Measurements from ENCODE around the gene HSPA12A.

The HSPA12A gene

DNA sequence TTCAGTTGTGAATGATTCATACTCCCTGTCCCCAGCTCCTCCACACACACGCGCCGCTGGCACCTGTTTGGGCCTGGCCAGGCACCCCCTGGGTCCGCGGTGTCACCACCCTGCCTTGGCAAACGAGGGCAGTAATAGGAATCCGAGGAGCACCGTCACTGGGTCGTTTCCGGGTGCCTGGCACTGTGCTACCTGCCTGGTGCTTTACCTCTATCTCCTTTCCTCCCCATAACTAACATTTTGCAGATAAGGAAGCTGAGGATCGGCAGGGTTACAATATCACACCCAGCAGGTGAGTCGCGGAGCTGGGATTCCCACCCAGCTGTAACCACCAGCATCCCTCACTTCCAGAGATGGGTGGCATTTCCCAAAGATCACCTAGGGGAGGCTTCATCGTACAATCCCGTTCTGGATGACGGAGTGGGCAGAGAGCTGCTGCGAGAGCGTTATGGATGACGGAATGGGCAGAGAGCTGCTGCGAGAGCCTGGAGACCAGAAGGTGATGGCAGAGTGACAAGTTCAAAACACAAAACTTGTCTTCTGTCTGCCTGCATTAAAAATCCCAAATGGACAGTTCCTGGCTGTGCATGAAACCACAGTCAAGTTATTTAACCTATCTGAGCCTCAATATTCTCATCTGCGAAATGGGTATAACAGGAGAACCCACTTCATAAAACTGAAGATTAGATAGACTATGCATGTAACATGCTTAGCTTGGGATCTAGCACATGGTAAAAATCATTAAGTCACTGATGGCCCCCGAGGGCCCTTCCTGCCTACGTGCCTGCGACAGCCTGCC, 1.1 kb upstream of the HSPA12A start:
- no peak for DNase-seq (ENCODE audit: low spot score)

DNA sequence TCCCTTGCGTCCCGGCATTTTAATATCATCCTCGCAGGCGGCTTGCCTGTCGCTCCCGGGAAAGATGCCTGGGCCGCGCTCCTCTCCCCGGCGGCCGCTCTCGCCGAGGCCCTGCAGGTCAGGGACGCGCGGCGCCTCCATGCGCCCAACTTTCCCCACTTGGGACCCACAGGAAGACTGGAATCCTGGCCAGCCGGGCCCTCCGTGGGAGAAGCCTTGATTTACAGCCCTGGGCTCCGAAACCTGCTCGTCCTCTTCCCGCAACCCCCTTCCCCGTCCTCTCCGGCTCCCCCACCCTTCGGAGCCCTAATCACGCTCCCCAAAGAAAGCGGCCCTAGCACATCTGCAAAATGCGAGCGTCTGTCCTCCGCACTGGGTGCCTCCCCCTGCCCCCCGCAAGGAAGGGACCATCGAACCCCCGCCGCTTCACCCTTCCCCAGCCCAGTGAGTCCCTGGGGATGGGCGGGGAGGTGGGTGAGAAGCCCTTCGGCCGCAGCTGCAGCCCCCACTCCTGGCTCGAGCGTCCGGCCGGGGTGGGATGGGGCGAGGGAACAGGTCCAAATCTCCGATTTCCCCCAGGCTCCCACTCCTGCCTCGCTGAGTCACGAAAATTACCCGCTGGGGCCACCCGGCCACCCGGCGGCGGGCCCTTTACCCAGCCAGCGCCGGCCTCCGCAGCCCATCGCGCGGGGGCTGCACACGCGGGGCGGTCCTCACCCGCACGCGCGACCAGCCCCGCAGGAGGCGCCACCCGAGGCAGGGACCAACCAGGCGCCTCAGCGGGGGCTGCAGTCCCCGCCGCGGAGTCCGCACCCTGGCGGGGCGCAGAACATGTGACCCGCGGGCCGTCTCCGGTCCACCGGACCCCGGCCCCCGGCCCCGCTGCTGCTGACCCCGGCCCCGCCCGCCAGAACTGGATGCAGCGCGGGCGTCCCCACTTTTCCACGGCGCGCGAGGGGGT, 695 bp downstream of the HSPA12A start:
- DNase-seq (ENCODE audit: low spot score), result peak; percentile 38

DNA sequence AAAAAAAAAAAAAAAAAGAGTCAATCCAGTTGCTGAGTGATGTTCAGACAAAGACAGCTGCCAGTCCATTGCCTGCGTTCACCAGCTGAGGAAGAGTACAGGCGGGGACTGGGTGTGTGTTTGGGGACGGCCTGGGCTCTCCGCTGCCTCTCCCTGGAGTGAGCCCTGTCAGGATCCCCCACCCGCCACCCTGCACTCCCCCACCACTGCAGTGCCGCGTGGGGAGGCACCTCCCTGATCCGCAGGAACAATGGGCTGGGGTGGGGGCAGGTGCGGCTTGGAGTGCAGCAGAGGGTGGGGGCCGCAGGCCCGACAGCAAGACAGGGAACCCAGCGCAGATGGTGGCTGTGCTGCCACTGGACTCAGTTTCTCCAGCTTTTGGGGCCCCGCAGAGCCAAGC, 1.4 kb downstream of the HSPA12A start:
- DNase-seq (ENCODE audit: low spot score), result no peak

DNA sequence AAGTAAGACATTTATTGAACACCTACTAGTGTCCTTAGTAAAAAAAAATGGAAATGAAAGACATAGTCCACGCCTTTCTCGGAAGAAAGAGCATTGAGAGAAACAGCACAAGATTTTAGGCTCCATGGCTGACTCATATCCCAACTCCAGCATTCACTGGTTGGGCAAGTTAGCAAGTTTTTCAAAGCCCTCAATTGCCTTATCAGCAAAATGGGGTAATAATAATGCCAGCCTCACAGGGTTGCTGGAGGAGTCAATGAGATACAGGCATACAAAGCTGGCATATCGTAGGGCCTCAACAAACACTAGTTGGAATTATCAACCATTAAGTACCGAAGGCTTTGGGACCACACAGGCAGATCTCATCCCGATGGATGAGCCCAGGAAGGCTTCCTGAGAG, 4.0 kb downstream of the HSPA12A start:
- DNase-seq (ENCODE audit: low spot score), result no peak

DNA sequence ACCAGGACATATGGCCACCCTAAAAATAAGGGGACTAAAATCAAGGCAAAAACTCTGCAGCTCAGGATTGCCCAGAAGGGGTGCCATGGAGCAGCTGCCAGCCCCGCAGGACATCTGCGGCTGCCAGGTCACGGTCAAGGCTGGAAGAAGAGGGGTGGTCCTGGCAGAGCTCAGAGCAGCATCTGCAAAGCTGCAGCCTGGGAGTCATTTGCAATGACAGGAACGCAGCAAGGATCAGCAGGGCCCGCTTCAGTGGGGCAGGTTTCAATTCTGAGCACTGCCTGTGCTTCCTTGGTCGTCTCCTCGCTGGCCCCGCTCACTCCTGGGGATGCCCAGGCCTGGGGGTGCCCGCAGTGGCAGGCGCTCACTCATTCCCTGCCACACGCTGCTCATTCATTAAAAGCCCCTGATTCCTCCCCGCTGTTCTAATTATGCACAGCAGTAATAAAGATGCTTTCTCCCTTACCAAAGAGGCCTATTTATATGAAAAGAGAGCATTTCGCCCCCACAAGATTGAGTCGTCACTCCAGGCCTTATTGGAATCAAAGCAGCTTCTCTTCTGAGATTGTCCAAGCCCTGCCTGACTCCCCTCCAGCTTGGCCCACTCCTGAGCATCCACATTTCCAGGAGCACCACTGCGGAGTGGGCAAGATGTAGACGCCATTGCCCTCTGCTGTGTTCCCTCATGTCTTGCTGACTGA, 4.6 kb downstream of the HSPA12A start:
- no peak for DNase-seq (ENCODE audit: low spot score)

DNA sequence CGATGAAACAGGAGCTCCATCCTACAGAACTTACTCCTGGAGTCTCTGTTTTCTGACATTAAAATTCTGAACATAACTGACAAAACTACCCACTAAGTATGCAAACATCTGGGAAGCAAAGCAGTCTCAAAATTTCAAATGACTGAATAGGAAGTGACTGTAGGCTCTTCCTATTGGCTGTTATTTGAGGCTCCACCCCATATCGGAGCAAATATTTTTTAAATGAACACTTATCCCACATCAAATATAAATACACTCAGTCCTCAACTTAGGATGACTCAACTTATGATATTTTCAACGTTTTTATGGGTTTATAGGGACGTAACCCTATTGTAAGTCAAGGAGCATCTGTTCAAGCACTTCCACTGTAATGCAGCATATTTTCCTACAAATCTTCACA, 8.8 kb downstream of the HSPA12A start:
- DNase-seq (ENCODE audit: low spot score), result peak; percentile 65

DNA sequence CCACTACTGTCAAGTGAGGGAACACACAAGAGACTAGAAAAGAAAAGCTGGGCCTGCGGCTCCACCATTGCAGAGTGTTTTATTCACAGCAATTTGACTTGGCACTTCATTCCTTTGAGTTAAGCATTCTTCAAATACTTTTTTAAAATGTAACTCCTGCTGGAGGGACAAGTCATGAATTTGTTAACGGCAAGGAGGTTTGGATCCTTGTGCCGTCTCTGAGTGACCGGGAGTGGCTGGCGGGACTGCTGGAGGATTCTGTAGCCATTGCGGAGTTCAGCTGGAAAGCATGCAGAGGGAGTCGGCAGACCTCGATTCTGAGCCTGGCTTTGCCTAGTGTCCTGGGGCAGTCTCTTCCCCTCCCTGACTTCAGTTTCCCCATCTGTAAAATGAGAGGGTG, 9.8 kb downstream of the HSPA12A start:
- no peak for DNase-seq (ENCODE audit: low spot score)

DNA sequence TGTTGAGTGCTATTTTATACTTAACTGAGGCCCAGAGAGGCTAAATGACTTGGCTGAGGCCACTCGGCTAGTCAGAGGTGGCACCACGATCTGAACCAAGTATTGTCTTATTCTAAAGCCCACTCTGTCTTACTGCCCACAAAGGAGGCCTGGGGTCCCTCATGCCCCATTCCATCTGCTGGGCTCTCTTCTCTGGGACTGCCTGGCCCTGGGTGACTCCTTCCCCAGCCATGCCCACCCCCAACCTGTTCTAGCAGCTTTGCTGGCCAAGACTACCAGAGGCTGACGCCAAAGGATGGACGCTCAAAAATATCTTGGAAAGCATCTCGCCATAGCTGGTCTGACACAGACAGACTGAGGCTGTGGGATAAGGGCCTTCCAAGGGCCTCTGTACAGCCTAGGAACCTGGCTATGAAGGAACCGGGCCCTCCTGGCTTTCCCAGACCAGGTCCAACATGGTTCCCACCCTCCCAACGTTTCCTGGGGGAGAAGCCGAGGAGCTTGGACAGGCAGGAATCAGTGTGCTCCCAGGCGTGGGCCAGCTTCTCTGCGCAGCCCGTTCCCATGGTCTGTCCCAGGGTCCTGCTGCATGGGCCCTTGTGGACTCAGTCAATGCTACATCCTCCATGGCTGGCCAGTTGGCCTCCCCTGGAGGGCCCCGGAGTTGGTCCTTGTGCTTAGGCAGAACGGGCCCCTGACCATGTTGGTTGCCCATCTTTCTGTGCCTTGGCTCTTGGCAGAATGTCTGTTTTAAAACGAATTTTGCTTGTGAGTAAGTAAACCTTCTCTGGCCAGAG, 11.7 kb downstream of the HSPA12A start:
- DNase-seq (ENCODE audit: low spot score), result no peak

DNA sequence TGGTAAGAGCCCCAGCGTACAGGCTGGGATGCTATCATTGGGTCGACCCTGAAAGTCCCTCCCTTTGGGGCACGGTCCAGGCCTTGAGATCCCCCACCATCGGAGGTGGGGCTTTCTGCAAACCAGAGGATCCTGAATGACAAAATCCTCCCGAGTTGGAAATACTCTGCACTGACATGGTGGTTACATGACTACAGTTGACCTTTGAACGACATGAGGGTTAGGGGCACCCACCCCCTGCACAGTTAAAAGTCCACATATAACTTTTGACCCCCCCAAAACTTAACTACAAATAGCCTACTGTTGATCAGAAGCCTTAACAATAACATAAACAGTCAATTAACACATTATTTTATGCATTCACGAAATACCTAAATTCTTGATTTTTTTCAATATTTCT, 13.1 kb downstream of the HSPA12A start:
- DNase-seq (ENCODE audit: low spot score), result no peak

DNA sequence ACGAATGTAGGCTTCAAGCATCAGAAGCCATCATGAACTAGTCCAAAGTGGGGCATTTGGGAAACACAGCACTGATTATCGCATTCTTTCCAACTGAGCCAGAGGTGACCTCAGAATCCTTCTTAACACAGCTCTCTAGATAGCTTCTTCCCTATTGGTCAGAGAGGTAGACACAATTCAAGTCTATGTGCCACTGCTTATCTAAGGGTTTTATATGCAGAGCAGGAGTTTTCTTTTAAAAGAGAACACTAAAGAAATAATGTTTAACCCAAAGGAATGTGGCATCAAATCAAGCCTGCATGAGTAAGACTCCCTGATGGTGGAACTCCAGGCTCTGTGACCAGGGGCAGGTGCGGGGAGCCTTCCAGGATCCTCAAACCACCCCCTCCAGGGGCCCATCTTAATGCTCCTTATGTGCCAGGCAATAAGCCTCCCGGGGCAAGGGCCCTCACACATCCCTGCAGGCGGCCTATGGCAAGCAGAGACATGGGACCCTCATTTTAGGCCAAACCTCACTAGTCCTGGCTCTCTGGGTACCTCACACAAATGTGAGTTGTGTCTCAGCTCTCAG, 13.8 kb downstream of the HSPA12A start:
- no peak for DNase-seq (ENCODE audit: low spot score)

DNA sequence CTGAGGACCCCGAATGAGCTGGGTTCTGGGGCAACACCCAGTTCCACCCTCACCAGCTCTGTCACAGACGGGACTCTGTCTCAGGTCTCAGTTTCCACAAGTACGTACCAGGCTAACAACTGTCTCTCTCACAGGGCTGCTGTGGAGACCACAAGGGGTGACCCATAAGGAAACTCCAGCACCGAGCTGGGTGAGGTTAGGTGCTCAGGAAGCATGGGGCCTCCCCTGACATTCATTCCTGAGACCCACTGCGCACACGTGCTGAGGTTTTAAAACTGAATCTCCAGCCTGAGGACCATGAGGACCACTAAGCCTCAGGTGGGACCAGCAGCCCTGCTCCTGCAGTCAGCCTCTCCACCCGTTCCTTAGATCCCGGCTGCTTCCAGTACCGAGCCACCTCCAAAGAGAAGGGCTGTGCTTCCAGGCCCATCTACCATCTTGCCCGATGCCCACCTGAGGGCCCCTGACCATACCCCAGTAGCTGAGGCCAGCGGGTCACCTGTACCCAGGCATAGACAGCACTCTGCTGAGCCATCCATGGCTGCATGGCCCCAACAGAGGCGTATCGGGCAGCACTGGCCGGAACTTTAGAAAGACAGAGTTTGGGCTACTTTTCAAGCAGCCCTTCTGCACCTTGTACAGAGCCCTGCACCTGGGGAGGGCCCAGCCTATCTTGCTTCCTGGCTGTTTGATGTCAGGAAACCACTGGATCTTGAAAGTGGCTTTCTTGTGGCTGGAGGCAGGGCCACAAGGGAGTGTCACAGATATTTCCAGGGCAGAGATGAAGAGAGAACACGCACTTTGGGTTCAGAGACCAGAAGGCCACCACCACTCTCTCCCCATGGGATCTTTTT, 18.7 kb downstream of the HSPA12A start:
- no peak for DNase-seq (ENCODE audit: low spot score)

DNA sequence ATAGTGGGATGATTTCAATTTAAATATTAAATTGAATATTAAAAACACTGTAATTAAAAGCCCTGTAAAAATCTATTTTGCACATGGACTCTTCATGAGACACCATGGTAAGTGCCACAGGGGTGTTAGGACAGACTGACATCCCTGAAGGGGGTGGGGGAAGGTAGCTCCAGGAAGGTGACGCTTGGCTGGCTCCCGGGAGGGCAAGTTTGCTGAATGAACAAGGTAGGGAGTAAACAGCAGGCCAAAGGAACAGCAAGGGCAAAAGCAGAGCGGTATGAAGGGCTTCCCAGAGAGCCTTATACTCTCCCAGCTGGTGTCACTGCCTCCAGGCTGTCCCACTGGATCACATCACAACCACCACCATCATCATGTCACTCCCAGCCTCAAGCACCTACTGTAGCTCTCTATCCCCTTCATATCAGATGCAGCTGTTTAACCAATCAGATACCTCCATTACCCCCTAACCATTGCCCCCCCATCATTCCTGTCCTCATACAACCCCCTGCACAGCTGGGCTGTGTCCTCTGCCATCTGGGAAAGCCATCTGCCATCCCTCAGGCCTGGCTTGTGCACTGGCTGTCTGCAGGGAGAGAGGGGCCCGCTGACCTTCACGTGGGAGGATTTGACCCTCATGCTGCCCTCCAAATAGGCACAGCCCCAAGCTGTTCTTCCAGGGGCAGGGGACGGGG, 19.5 kb downstream of the HSPA12A start:
- no peak for DNase-seq (ENCODE audit: low spot score)

DNA sequence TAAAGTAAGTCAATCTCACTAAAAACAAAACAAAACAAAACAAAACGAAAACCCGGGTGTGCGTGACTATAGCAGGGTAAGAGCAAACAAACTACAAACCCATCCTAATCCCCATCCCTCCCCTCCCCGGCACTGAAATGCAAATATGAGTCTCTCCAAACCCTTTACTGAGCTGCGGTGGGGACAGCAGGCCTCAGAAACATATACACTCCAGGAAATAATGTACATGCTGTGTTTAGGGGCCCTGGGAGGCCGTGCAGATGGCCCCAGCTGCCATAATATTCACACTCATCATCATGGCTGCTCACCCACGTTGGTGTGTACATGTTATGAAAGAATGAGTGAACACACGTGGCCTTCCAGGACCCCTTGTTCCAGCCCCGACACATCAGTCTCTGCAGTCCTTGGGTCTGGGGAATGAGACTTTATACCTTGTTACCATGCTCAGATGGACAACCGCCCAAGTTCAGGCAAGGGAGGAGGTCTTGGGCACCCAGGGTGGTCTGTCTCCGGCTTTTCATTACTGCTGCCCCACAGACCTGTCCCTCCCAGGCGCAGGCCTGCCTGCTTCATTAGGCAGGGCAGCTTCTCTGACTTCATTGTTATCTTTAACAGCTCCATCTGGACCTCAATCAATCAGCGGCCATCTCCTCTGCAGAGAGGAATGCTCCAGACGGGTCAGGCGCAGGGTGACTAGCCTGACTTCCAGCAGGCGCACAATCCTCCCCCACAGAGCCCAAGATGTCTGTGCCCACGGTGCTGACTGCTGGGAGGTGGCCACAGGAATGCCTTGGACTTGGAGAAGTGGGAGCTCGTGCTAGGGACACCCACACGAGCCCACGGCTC, 20.6 kb downstream of the HSPA12A start:
- peak; percentile 48 for DNase-seq (ENCODE audit: low spot score)

DNA sequence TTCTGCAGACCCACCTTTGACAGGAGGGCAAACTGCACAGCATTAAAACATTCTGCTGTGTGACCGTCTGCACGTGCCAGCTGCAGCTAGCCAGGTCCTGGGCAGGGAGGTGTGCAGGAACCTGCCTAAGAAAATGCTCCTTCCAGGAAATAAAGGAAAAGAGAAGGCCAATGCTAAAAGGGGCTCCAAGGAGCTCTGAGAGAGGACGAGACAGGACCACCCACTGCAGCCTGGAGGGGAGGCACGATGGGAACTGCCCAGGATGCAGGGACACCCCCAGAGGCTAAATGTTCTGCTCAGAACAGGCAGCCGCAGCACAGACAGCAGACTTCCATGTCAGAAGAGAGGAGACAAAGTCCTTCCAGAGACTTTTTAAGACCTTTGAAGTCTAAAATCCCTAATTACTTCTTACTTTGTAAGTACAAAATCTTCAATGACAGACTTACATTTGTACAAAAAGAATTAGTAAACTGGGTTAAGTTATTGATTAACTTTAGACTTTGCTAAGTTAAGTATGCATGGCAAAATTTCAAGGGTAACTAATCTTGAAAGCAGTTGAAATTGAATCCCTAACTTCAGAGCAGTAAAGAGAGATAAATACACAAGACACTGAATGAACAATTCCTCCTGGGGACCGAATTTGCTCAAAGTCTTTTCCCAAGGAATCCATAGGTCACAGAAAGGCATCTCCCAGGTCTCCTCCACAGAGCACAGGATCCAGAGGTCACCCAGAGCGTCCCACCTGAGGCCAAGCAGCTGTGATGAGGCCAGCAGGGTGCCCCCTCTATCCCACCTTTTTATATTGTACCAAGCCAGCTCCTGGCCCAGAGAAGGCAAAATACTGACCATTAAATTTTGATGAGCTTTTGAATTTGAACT, 21.5 kb downstream of the HSPA12A start:
- DNase-seq (ENCODE audit: low spot score), result no peak

DNA sequence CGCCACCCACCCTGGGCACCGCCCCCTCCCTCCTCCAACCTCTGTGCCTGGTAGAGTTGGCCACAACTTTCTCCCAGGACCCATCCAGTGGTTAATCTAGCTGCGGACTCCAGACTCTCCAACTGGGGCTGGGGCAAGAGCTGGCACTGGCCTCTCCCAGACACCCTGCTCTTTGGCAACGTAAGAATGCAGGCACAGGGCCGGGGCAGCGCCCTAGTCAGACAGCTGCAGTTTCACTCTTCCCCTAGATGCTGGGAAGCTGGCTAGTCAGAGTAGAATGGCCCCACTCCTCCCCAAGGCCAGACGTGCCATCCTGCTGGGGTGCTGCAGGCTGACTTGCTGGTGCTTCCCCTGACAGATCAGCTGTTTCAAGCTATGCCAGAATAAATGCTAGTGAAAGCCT, 22.1 kb downstream of the HSPA12A start:
- DNase-seq (ENCODE audit: low spot score), result no peak

DNA sequence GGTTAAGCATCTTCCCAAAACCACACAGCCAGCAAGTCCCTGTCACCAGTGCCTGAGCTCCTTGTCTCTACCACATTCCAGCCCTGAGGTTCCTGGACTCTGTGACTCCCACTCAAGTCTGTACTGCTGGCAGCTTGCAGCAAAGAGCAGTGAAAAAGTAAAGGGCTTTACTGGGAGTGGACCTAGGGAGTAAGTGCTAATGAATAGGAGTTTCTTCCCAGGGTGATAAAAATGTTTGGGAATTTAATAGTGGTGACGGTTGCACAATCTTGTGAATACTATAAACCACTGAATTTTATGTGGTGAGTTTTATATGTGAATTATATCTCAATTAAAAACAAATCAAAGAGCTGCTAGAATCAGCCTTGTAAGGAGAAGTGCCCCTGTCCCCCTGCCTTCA, 22.6 kb downstream of the HSPA12A start:
- no peak for DNase-seq (ENCODE audit: low spot score)

DNA sequence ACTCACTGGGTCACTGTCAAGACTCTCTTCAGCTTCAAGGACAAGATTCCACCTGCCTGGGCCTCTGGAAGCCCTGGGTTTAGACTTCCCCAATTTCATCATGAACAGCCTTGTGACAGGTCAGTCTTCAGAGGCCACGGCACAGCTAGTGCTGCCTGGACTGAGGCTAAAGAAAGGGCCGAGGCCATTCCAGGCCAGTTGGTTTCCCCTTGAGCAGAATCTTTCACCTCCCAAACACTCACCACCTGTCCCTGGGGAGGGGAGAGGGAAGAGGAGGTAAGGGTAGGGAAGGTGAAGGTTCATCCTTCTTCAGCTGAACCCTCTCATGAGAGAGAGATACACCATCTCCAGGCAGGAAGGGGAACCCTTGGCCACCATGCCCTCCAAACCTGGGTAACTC, 24.3 kb downstream of the HSPA12A start:
- no peak for DNase-seq (ENCODE audit: low spot score)

DNA sequence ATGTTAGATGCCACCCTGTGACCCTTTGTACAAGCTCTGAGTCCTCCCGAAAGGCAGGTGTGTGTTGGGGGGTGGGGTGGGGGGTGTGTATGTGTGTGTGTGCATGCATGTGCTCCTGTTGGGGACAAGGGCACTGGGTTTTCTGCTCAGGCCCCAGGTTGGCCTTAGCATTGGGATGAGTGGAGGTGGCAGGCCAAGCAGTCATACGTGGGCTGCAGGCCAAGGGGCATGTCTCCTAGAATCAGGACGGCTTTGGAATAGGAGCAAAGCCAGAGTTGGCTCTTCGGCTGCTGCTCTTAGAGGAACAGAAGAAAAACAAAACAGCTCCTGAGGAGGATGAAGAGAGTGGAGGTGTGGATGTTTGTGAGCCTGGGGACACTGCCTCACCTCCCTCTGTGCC, 26.0 kb downstream of the HSPA12A start:
- DNase-seq (ENCODE audit: low spot score), result no peak

All from hepatic stellate cell (primary cell).